ENCODE results near the gene CRB1. TPM values are rescaled to one million over a fixed set of nuclear protein-coding genes. Genes with fewer than 3 reads are reported as not detected.

CRB1 gene
- total RNA-seq, 1 donor from 2014 or later = not detected

GRCh38 chr1:197453376-197454058 is 185.5 kb downstream of the CRB1 start:
- Mint-ChIP-seq H3K4me3 (ENCODE audit: unreplicated experiment) (no peak overlapping the region), H3K36me3 (ENCODE audit: low read depth, unreplicated experiment) (no peaks in the 10 kb centered on the region), H3K9me3 (ENCODE audit: unreplicated experiment) (no peaks in the 10 kb centered on the region), H3K27me3 (ENCODE audit: unreplicated experiment) (no peaks in the 10 kb centered on the region), H3K27ac (ENCODE audit: unreplicated experiment) (no peak overlapping the region), H3K4me1 (ENCODE audit: unreplicated experiment) (peaks cover 4% of the 10 kb centered on the region)
- no peak for DNase-seq (ENCODE audit: low spot score)
- no peak for TF ChIP-seq CTCF (IDR thresholded peaks at IDR 0.05; ENCODE audit: unreplicated experiment)

DNA sequence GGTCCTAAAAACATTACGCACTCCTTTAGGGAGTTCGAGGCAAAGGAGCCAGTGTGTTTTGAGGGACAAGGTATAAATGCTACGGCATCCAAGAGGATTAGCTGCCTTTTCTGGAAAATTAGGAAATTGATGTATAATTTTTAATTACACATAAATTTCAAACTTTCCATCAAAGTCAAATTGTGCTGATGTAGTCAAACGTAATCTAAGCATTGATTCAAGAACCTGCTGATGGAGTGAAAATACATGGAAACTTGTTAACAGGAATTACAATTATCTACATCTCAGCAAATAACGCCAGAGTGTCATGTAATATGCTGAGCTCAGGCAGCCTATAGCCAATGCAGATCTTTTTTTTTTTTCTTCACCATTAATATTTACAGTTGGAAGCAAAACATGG is 194.5 kb downstream of the CRB1 start:
- no peaks in the 10 kb centered on the region for H3K27me3 Mint-ChIP-seq (ENCODE audit: unreplicated experiment)
- no peak overlapping the region for H3K27ac Mint-ChIP-seq (ENCODE audit: unreplicated experiment)
- H3K4me3 Mint-ChIP-seq (ENCODE audit: unreplicated experiment) = no peak overlapping the region
- no peaks in the 10 kb centered on the region for H3K9me3 Mint-ChIP-seq (ENCODE audit: unreplicated experiment)
- H3K4me1 Mint-ChIP-seq (ENCODE audit: unreplicated experiment) = peaks cover 10% of the 10 kb centered on the region
- no peak for TF ChIP-seq CTCF (IDR thresholded peaks at IDR 0.05; ENCODE audit: unreplicated experiment)
- no peaks in the 10 kb centered on the region for H3K36me3 Mint-ChIP-seq (ENCODE audit: low read depth, unreplicated experiment)
- DNase-seq (ENCODE audit: low spot score) = no peak

- peaks cover 11% of the 10 kb centered on the region for H3K4me1 Mint-ChIP-seq (ENCODE audit: unreplicated experiment)
- no peak overlapping the region for H3K4me3 Mint-ChIP-seq (ENCODE audit: unreplicated experiment)
- H3K9me3 Mint-ChIP-seq (ENCODE audit: unreplicated experiment) = no peaks in the 10 kb centered on the region
- H3K36me3 Mint-ChIP-seq (ENCODE audit: low read depth, unreplicated experiment) = no peaks in the 10 kb centered on the region
- TF ChIP-seq CTCF (IDR thresholded peaks at IDR 0.05; ENCODE audit: unreplicated experiment) = no peak
- no peak overlapping the region for H3K27ac Mint-ChIP-seq (ENCODE audit: unreplicated experiment)
- H3K27me3 Mint-ChIP-seq (ENCODE audit: unreplicated experiment) = no peaks in the 10 kb centered on the region
- no peak for DNase-seq (ENCODE audit: low spot score)
Observed at GRCh38 chr1:197463142-197463541, 195.1 kb downstream of the CRB1 start.

GRCh38 chr1:197464044-197464443 is 196.0 kb downstream of the CRB1 start:
- Mint-ChIP-seq H3K4me3 (ENCODE audit: unreplicated experiment) (no peak overlapping the region), H3K27ac (ENCODE audit: unreplicated experiment) (no peak overlapping the region), H3K36me3 (ENCODE audit: low read depth, unreplicated experiment) (no peaks in the 10 kb centered on the region), H3K9me3 (ENCODE audit: unreplicated experiment) (no peaks in the 10 kb centered on the region), H3K4me1 (ENCODE audit: unreplicated experiment) (peaks cover 18% of the 10 kb centered on the region), H3K27me3 (ENCODE audit: unreplicated experiment) (no peaks in the 10 kb centered on the region)
- TF ChIP-seq CTCF (IDR thresholded peaks at IDR 0.05; ENCODE audit: unreplicated experiment) = no peak
- no peak for DNase-seq (ENCODE audit: low spot score)

DNA sequence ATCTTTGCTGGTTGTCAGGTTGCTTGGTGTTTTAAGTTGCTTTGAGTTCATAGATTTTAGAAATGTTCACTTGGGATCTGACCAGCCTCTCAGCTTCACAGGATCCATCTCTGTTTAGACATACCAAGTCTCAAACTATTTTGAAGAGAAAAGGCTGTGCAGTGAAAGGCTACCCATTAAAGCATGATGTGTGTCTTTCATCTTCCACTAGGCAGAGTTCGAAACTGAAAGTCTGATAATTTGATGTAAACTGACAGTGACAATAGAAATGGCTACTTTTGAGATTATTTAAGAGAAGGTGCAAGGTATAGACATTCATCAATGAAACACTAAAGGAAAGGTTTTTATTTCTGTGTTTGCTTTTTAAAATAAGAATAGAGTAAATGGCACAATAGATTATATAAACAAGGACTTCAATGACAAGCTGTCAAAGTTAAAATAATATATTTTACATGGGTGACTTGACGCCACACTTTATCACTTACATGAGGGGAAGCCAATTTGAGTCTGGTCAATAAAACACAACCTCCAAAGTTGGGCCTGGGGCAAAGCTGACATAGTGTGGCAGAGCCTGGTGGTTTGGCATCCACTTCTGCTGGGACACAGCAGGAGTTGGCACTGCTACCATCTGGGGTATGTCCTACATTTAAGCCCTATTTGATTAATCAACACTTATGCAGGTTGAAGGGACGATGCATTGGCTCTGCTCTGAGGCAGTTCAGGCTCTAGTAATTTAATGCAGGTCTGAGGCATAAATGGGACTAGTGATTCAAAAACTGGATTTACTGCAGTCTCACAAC is 197.7 kb downstream of the CRB1 start:
- H3K27me3 Mint-ChIP-seq (ENCODE audit: unreplicated experiment) = no peaks in the 10 kb centered on the region
- no peak for TF ChIP-seq CTCF (IDR thresholded peaks at IDR 0.05; ENCODE audit: unreplicated experiment)
- no peak overlapping the region for H3K27ac Mint-ChIP-seq (ENCODE audit: unreplicated experiment)

More for the DNA sequence above, 197.7 kb downstream of the CRB1 start:
- H3K4me1 Mint-ChIP-seq (ENCODE audit: unreplicated experiment) = peaks cover 34% of the 10 kb centered on the region
- no peak overlapping the region for H3K4me3 Mint-ChIP-seq (ENCODE audit: unreplicated experiment)
- DNase-seq (ENCODE audit: low spot score) = no peak
- H3K9me3 Mint-ChIP-seq (ENCODE audit: unreplicated experiment) = no peaks in the 10 kb centered on the region
- H3K36me3 Mint-ChIP-seq (ENCODE audit: low read depth, unreplicated experiment) = no peaks in the 10 kb centered on the region

All from endothelial cell (in vitro differentiated cells).